Large intestine (tissue), 3 donors: Measurements from ENCODE around the gene ANKRD36C. TPM values are rescaled to one million over a fixed set of nuclear protein-coding genes. Genes with fewer than 3 reads are reported as not detected.
"Not testable (repeated sequence)": the region's sequence is repeated elsewhere in the genome, so short reads cannot be mapped to it uniquely, and the experiment has no call there.

ENCODE experiments used
- DNase-seq, 2 donors: peaks; one replicate each; pipeline versions ENCODE4 v3.0.0 to v3.0.0-alpha.2; 2013
- H3K27ac ChIP-seq: one replicate; pipeline ENCODE4 v1.5.1; 2013; ENCODE audit warnings: low read length
- H3K27me3 ChIP-seq: 2 replicates; pipeline ENCODE4 v1.6.1; 2013; ENCODE audit warnings: low read length; ENCODE audit not compliant: control insufficient read depth, insufficient read depth
- H3K36me3 ChIP-seq: 2 replicates; pipeline ENCODE4 v1.6.1; 2013; ENCODE audit warnings: low read length; ENCODE audit not compliant: control insufficient read depth, insufficient read depth
- H3K4me1 ChIP-seq: one replicate; pipeline ENCODE4 v1.6.1; 2013; ENCODE audit warnings: low read length; ENCODE audit not compliant: control insufficient read depth, insufficient read depth
- H3K4me3 ChIP-seq: one replicate; pipeline ENCODE4 v1.5.1; 2013; ENCODE audit warnings: low read length
- H3K9me3 ChIP-seq: one replicate; pipeline ENCODE4 v1.6.1; 2013; ENCODE audit warnings: mild to moderate bottlenecking, low read depth, low read length, moderate library complexity; ENCODE audit not compliant: control insufficient read depth
- WGBS: methylation state at CpG from one replicate; pipeline ENCODE4 v1.1.5; 2013; ENCODE audit warnings: low lambda C conversion rate; ENCODE audit not compliant: insufficient coverage; 5-methylcytosine and 5-hydroxymethylcytosine counted together
- polyA plus RNA-seq: library from polyadenylated mRNA; unstranded; fragments of 120-200 nt; gene quantifications from one replicate; pipeline ENCODE4 v1.2.1, GENCODE V29; 2013

ANKRD36C gene
- polyA plus RNA-seq, 1 donor: 6.1 TPM

DNA sequence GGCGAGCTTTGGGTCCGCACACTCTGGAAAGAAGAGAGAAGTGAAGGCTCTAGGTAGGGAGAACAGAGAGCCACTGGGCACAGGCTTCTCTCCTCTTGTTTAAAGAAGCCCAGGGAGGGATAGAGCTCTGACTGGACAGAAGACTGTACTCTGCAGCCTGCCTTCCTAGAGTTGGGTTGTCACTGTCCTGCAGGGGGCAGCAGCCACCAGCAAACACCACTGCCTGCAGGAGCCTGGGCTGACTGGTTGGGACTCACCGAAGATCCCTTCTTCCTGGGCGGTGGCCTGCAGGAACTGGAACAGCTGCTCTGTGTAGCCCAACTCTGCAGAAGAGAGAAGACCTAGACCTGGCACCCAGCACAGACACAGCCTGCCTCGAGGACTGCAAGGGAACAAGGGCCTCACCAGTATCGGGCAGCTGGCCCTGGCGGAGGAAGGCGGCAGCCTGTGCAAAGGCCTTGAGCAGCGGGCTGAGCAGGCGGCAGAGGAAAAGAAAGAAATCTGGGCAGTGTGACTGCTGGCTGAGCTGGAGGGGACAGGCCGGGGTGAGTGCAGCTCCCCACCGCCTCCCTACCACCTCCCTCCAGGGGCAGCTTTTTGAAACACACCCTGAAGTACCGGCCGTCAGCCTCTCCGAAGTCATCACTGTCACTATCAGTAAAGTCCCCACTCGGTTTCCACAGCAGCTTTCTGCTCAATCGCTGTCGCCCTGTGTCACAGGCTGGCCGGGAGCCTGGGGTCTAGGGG lies 31.2 kb upstream of the ANKRD36C start:
- H3K4me1 ChIP-seq, H3K36me3 ChIP-seq, H3K27ac ChIP-seq, H3K9me3 ChIP-seq, H3K27me3 ChIP-seq, H3K4me3 ChIP-seq: not testable (repeated sequence)
- DNase-seq: peak; percentile 55 to 64
- WGBS: no CpG with 5 or more reads among the region's 19 CpGs

DNA sequence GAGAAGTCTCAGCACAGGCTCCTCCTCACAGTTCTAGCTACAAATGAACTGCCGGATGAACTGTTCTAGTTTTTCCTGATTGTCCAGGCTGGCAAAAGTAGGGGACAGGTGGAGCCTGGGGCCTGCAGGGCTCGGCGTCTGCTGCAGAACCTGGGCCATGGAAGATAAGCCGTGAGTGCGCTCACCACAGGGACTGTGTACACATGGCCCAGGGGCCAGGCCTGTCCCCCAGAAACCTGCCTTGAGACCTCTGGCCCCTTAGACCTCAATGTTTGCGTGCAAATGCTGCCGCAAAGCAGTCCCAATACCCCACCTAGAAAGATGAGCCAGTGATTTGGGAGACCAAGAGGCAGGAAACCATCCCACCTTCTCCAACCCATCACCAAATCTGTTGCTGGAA lies 30.5 kb upstream of the ANKRD36C start:
- not testable (repeated sequence) for H3K4me3 ChIP-seq, H3K27ac ChIP-seq, DNase-seq, H3K27me3 ChIP-seq, H3K9me3 ChIP-seq, H3K36me3 ChIP-seq, H3K4me1 ChIP-seq
- no CpG with 5 or more reads among the region's 7 CpGs for WGBS

- not testable (repeated sequence) for H3K36me3 ChIP-seq, H3K9me3 ChIP-seq, H3K27ac ChIP-seq, H3K4me1 ChIP-seq, H3K4me3 ChIP-seq, DNase-seq, H3K27me3 ChIP-seq
- WGBS: 100% methylated on average over 1 of the region's 4 CpGs
These were observed 29.5 kb upstream of the ANKRD36C start for GRCh38 chr2:96021142-96021541.

DNA sequence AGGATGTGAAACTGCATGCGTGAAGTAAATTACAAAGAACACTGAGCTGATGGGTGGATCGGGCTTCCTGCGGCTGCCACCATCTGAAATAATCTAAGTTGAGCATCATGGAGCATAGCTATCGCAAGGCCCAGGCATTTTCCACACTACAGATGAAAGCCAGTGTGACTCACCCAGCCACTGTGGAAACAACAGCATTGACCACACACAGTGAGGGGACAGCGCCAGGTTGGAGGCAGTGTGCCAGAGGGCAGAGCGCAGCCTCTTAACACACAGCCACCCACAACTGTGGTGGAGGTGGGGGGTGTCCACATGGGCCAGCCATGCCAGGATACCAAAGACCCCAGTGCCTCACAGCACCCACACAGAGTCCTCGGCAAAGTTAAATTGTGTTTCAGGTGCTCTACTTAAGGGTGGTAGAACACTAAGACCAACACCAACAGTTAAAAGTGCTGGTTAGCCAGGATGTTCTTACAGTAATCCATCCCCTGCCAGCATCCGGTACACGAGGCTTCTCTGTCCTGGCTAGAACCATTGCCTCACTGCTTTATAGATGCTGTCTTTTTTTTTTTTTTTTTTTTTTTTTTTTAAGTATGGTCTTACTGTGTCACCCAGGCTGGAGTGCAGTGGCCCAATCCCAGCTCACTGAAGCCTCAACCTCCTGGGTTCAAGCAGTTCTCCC lies 28.4 kb upstream of the ANKRD36C start:
- no CpG with 5 or more reads among the region's 9 CpGs for WGBS
- DNase-seq, H3K27me3 ChIP-seq, H3K4me1 ChIP-seq, H3K36me3 ChIP-seq, H3K27ac ChIP-seq, H3K4me3 ChIP-seq, H3K9me3 ChIP-seq: not testable (repeated sequence)

- not testable (repeated sequence) for H3K4me1 ChIP-seq, H3K27me3 ChIP-seq, H3K36me3 ChIP-seq, H3K4me3 ChIP-seq, H3K9me3 ChIP-seq, H3K27ac ChIP-seq, DNase-seq
- WGBS: no CpG with 5 or more reads among the region's 4 CpGs
These were observed 24.7 kb upstream of the ANKRD36C start for GRCh38 chr2:96016321-96016720.

DNA sequence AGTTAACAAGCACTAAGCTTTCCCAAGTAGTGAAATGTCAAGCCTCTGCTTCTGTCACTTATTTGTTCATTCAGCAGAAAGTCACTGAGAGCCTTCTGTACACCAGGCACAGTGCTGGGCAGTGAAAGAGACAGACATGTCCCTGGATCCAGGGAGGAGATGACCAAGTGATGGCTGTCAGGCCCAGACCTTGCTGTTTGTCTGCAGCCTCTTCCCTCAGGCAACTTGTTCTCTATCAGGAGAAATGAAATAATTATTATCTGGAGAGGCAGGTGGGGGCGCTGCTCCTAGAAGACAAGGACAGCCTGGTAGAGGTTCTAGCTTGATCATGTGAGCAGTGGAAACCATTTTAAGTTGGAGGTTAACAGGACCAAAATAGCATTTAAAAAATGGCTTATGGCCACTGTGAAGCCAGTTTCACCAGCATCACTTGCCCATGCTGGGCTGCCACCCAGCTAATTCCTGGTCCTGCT lies 21.2 kb upstream of the ANKRD36C start:
- H3K4me3 ChIP-seq, DNase-seq, H3K27ac ChIP-seq, H3K4me1 ChIP-seq, H3K27me3 ChIP-seq, H3K36me3 ChIP-seq, H3K9me3 ChIP-seq: not testable (repeated sequence)
- WGBS: no CpG with 5 or more reads among the region's 1 CpG

DNA sequence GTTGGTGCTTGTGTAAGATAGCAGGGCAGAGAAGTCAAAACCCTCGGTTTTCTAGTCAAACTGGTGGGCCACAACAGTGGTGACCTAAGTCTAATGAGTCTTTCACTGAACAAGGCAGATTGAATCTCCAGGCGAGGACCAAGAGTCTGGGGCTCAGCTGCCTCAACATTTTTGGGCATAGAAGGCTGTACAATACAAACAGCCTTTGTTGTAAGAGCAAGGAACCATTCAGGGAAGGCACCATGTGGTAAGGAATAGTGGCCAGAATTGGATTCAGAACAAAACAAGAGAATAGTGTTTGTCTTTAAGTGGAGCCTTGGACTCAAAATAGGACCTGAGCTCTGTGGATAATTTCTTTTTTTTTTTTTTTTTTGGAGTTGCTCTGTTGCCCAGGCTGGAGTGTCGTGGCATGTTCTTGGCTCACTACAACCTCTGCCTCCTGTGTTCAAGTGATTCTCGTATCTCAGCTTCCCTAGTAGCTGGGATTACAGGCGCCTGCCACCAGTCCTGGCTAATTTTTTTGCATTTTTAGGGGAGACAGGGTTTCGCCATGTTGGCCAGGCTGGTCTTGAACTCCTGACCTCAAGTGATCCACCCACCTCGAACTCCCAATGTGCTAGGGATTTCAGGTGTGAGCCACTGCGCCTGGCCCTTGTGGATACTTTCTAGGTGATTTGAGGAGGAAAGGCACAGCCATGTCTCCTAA lies 20.6 kb upstream of the ANKRD36C start:
- not testable (repeated sequence) for H3K9me3 ChIP-seq, H3K4me3 ChIP-seq, H3K27ac ChIP-seq, H3K4me1 ChIP-seq, H3K36me3 ChIP-seq, H3K27me3 ChIP-seq, DNase-seq
- WGBS: no CpG with 5 or more reads among the region's 8 CpGs

DNA sequence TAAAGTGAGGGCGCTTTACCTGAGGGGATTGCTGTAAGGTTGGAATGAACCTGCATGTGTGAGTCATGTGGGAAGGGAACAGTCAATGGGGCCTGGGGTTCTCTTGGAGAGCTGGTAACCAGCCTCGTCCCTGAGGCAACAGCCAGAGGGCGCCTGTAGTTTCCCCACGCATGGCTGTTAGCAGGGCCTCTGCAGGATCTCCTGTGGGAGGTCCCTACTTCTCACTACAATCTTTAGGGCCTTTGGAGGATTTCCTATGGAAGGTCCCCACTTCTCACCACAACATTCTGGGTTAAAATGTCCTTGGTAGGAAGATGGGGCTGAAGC lies 19.5 kb upstream of the ANKRD36C start:
- not testable (repeated sequence) for H3K4me3 ChIP-seq, H3K27me3 ChIP-seq, H3K27ac ChIP-seq, H3K9me3 ChIP-seq, H3K36me3 ChIP-seq, H3K4me1 ChIP-seq
- peak; percentile 45 to 69 for DNase-seq
- no CpG with 5 or more reads among the region's 4 CpGs for WGBS

- Histone ChIP-seq H3K27ac (peak overlapping the region; percentile 42), H3K4me3 (peak overlapping the region; percentile 46)
- no CpG with 5 or more reads among the region's 65 CpGs for WGBS
- not testable (repeated sequence) for H3K9me3 ChIP-seq, H3K4me1 ChIP-seq, H3K27me3 ChIP-seq, H3K36me3 ChIP-seq
- peak; percentile 88 to 92 for DNase-seq
These were observed 18.9 kb upstream of the ANKRD36C start for GRCh38 chr2:96010320-96011128.

DNA sequence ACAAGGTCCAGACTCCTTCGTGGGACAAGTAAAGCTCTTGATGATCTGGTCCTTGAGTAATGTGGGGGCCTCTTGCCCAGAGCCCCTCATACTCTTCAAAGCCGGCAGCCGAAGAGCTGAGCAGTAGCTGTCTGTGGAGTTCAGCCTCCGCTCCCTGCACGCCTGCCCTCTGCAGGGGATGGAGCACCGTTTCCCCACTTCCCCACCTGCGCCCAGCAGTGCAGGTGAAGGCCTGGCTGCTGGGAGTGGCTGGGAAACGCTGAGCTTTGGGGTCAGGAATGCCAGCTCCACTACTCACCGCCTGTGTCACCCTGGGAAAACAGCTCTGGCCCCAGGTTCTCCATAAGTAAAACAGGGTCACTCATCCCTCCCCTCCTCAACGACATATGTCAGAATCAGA lies 18.2 kb upstream of the ANKRD36C start:
- peak; percentile 53 to 64 for DNase-seq
- H3K27me3 ChIP-seq, H3K4me1 ChIP-seq, H3K9me3 ChIP-seq, H3K36me3 ChIP-seq: not testable (repeated sequence)
- WGBS: no CpG with 5 or more reads among the region's 10 CpGs
- Histone ChIP-seq H3K4me3 (peak overlapping the region; percentile 46), H3K27ac (peak overlapping the region; percentile 42)
